Muscle of back (tissue), 10 donors: ENCODE measurements around the gene SUCNR1. TPM values are rescaled to one million over a fixed set of nuclear protein-coding genes. Genes with fewer than 3 reads are reported as not detected.

Experiments
- polyA plus RNA-seq, 10 donors: library from polyadenylated mRNA; unstranded; fragments of 120-200 nt; gene quantifications; one replicate each; pipeline ENCODE4 v1.2.1, GENCODE V29; 2013; ENCODE audit not compliant: insufficient read length in 10 of 10

Gene SUCNR1
- polyA plus RNA-seq, 10 donors, result 0.04 to 0.29 (median 0.08) TPM; not detected in 1

Other genes starting within 250 kb of the SUCNR1 start
- gene AADACL2, start 139.7 kb upstream of the SUCNR1 start, polyA plus RNA-seq, result 1 to 10 TPM in 2 of 10 donors, not detected in 8; 3.2 to 3.8 TPM
- 1 to 10 TPM in 2 of 10 donors, under 1 TPM in 3, not detected in 5; 0.13 to 7.7 (median 0.19) TPM for gene AADAC, start 59.5 kb upstream of the SUCNR1 start, polyA plus RNA-seq